T-helper 17 cell (primary cell): ENCODE results near the gene PRM2. TPM values are rescaled to one million over a fixed set of nuclear protein-coding genes. Genes with fewer than 3 reads are reported as not detected.

Experiments
- ATAC-seq: fragments of 150-1000 bp; cut with Tn5 transposase; 2 replicates; pipeline ENCODE4 v1.10.0; 2021; ENCODE audit warnings: mild to moderate bottlenecking, moderate library complexity
- DNase-seq, 3 donors: peaks; one replicate each; pipeline versions ENCODE4 v3.0.0 to v3.0.0-alpha.2; 2020 to 2021
- H3K9me3 ChIP-seq: one replicate; pipeline ENCODE4 v1.7.0; 2013; ENCODE audit warnings: low read length, mild to moderate bottlenecking; ENCODE audit not compliant: control insufficient read depth, poor library complexity, severe bottlenecking
- H3K27ac Mint-ChIP-seq: one replicate; pipeline ENCODE4 v1.8.0; 2022; ENCODE audit warnings: mild to moderate bottlenecking, moderate library complexity, mixed read lengths
- H3K27me3 Mint-ChIP-seq: one replicate; pipeline ENCODE4 v1.8.0; 2022; ENCODE audit warnings: mixed read lengths
- H3K36me3 Mint-ChIP-seq: one replicate; pipeline ENCODE4 v1.8.0; 2022; ENCODE audit warnings: low read depth, mixed read lengths
- H3K4me1 Mint-ChIP-seq: one replicate; pipeline ENCODE4 v1.8.0; 2022; ENCODE audit warnings: mild to moderate bottlenecking, mixed read lengths
- H3K4me3 Mint-ChIP-seq: one replicate; pipeline ENCODE4 v1.8.0; 2022; ENCODE audit warnings: mild to moderate bottlenecking, moderate library complexity, mixed read lengths
- total RNA-seq, 4 donors: library from RNA in 2 of 4; stranded (reverse) in 2 of 4; gene quantifications; one replicate each; pipeline ENCODE4 v1.2.3 and lab custom pipeline; 2022 to 2026

The PRM2 gene
- total RNA-seq, result not detected
- 0 reads per million in 2 donors for total RNA-seq (lab: John Stamatoyannopoulos, UW)

- no peak for DNase-seq
- no peaks in the 10 kb centered on the region for H3K9me3 ChIP-seq
- peaks cover 6% of the 10 kb centered on the region for H3K27me3 Mint-ChIP-seq
- ATAC-seq, result no peak
- no peaks in the 10 kb centered on the region for H3K36me3 Mint-ChIP-seq
- no peak within 1 kb of the TSS for H3K4me3 Mint-ChIP-seq
- no peak within 1 kb of the TSS for H3K27ac Mint-ChIP-seq
- no peaks in the 10 kb centered on the region for H3K4me1 Mint-ChIP-seq
Measured at GRCh38 chr16:11276143-11276895, at the start of gene PRM2. TSS of gene PRM2 (minus strand) at chr16:11276480. CDS start at chr16:11276370, 110 bp downstream.

GRCh38 chr16:11325404-11326083, 49.3 kb upstream of the PRM2 start:
- DNase-seq, result no peak
- H3K36me3 Mint-ChIP-seq, result peaks cover 2% of the 10 kb centered on the region
- H3K9me3 ChIP-seq, result no peaks in the 10 kb centered on the region
- peaks cover 34% of the 10 kb centered on the region for H3K4me1 Mint-ChIP-seq
- no peak overlapping the region for H3K4me3 Mint-ChIP-seq
- no peaks in the 10 kb centered on the region for H3K27me3 Mint-ChIP-seq
- no peak for ATAC-seq
- no peak overlapping the region for H3K27ac Mint-ChIP-seq

- Mint-ChIP-seq H3K27me3 (no peaks in the 10 kb centered on the region), H3K27ac (no peak overlapping the region), H3K36me3 (peaks cover 2% of the 10 kb centered on the region), H3K4me1 (peaks cover 30% of the 10 kb centered on the region), H3K4me3 (no peak overlapping the region)
- H3K9me3 ChIP-seq, result no peaks in the 10 kb centered on the region
- DNase-seq (no peak), ATAC-seq (no peak)
Measured at GRCh38 chr16:11323551-11324336, 47.5 kb upstream of the PRM2 start.

GRCh38 chr16:11322823-11323222, 46.5 kb upstream of the PRM2 start:
- no peaks in the 10 kb centered on the region for H3K9me3 ChIP-seq
- Mint-ChIP-seq H3K27ac (no peak overlapping the region), H3K4me3 (no peak overlapping the region), H3K27me3 (no peaks in the 10 kb centered on the region), H3K36me3 (peaks cover 2% of the 10 kb centered on the region), H3K4me1 (peaks cover 24% of the 10 kb centered on the region)
- no peak for ATAC-seq
- no peak for DNase-seq

- H3K27ac Mint-ChIP-seq, result no peak overlapping the region
- H3K9me3 ChIP-seq, result no peaks in the 10 kb centered on the region
- no peak overlapping the region for H3K4me3 Mint-ChIP-seq
- H3K27me3 Mint-ChIP-seq, result no peaks in the 10 kb centered on the region
- ATAC-seq (no peak), DNase-seq (no peak)
- H3K4me1 Mint-ChIP-seq, result peaks cover 15% of the 10 kb centered on the region
- H3K36me3 Mint-ChIP-seq, result no peaks in the 10 kb centered on the region
Measured at GRCh38 chr16:11321662-11322061, 45.4 kb upstream of the PRM2 start.

- H3K36me3 Mint-ChIP-seq, result no peaks in the 10 kb centered on the region
- peaks cover 8% of the 10 kb centered on the region for H3K4me1 Mint-ChIP-seq
- ATAC-seq (no peak), DNase-seq (no peak)
- H3K27me3 Mint-ChIP-seq, result no peaks in the 10 kb centered on the region
- no peak overlapping the region for H3K4me3 Mint-ChIP-seq
- H3K9me3 ChIP-seq, result no peaks in the 10 kb centered on the region
- no peak overlapping the region for H3K27ac Mint-ChIP-seq
Measured at GRCh38 chr16:11320170-11320569, 43.9 kb upstream of the PRM2 start.

- Mint-ChIP-seq H3K27me3 (no peaks in the 10 kb centered on the region), H3K4me1 (peaks cover 4% of the 10 kb centered on the region), H3K27ac (no peak overlapping the region), H3K36me3 (no peaks in the 10 kb centered on the region), H3K4me3 (no peak overlapping the region)
- DNase-seq (no peak), ATAC-seq (no peak)
- H3K9me3 ChIP-seq, result no peaks in the 10 kb centered on the region
Measured at GRCh38 chr16:11319529-11320146, 43.4 kb upstream of the PRM2 start.

GRCh38 chr16:11318817-11319216, 42.5 kb upstream of the PRM2 start:
- H3K36me3 Mint-ChIP-seq, result no peaks in the 10 kb centered on the region
- no peak overlapping the region for H3K27ac Mint-ChIP-seq
- H3K9me3 ChIP-seq, result no peaks in the 10 kb centered on the region
- H3K4me1 Mint-ChIP-seq, result peaks cover 4% of the 10 kb centered on the region
- DNase-seq, result no peak
- H3K27me3 Mint-ChIP-seq, result no peaks in the 10 kb centered on the region
- H3K4me3 Mint-ChIP-seq, result no peak overlapping the region
- no peak for ATAC-seq

- peak overlapping the region; percentile 51 for H3K27ac Mint-ChIP-seq
- H3K36me3 Mint-ChIP-seq, result no peaks in the 10 kb centered on the region
- no peak for DNase-seq
- ATAC-seq, result no peak
- peaks cover 10% of the 10 kb centered on the region for H3K4me1 Mint-ChIP-seq
- no peaks in the 10 kb centered on the region for H3K27me3 Mint-ChIP-seq
- no peak overlapping the region for H3K4me3 Mint-ChIP-seq
- H3K9me3 ChIP-seq, result no peaks in the 10 kb centered on the region
Measured at GRCh38 chr16:11316331-11317015, 40.2 kb upstream of the PRM2 start.

GRCh38 chr16:11315510-11315909, 39.2 kb upstream of the PRM2 start:
- H3K27me3 Mint-ChIP-seq, result no peaks in the 10 kb centered on the region
- DNase-seq (no peak), ATAC-seq (no peak)
- H3K27ac Mint-ChIP-seq, result no peak overlapping the region
- no peaks in the 10 kb centered on the region for H3K9me3 ChIP-seq
- no peak overlapping the region for H3K4me3 Mint-ChIP-seq
- H3K4me1 Mint-ChIP-seq, result peaks cover 16% of the 10 kb centered on the region
- no peaks in the 10 kb centered on the region for H3K36me3 Mint-ChIP-seq

GRCh38 chr16:11314309-11314894, 38.1 kb upstream of the PRM2 start:
- Mint-ChIP-seq H3K27me3 (no peaks in the 10 kb centered on the region), H3K27ac (peak overlapping the region; percentile 11), H3K4me1 (peaks cover 20% of the 10 kb centered on the region), H3K4me3 (no peak overlapping the region), H3K36me3 (no peaks in the 10 kb centered on the region)
- no peaks in the 10 kb centered on the region for H3K9me3 ChIP-seq
- DNase-seq, result no peak
- ATAC-seq, result no peak

GRCh38 chr16:11313493-11314308, 37.4 kb upstream of the PRM2 start:
- no peaks in the 10 kb centered on the region for H3K9me3 ChIP-seq
- H3K36me3 Mint-ChIP-seq, result no peaks in the 10 kb centered on the region
- peaks cover 19% of the 10 kb centered on the region for H3K4me1 Mint-ChIP-seq
- no peak overlapping the region for H3K4me3 Mint-ChIP-seq
- H3K27ac Mint-ChIP-seq, result peak overlapping the region; percentile 11
- ATAC-seq (no peak), DNase-seq (no peak)
- no peaks in the 10 kb centered on the region for H3K27me3 Mint-ChIP-seq
